Measurements from ENCODE around the gene SLC6A17.

Gene SLC6A17

GRCh38 chr1:110189181-110189580 is 38.9 kb downstream of the SLC6A17 start:
- Histone ChIP-seq H3K36me3 (ENCODE audit: insufficient read depth, low read length) (no peaks in the 10 kb centered on the region), H3K4me1 (ENCODE audit: insufficient read depth, low read length) (no peaks in the 10 kb centered on the region), H2AFZ (ENCODE audit: low read depth, low read length) (no peak overlapping the region), H3K9me3 (ENCODE audit: low read length) (no peaks in the 10 kb centered on the region), H3K27me3 (ENCODE audit: insufficient read depth, low read length) (peaks cover 38% of the 10 kb centered on the region), H3K4me3 (ENCODE audit: low read length) (no peak overlapping the region)

DNA sequence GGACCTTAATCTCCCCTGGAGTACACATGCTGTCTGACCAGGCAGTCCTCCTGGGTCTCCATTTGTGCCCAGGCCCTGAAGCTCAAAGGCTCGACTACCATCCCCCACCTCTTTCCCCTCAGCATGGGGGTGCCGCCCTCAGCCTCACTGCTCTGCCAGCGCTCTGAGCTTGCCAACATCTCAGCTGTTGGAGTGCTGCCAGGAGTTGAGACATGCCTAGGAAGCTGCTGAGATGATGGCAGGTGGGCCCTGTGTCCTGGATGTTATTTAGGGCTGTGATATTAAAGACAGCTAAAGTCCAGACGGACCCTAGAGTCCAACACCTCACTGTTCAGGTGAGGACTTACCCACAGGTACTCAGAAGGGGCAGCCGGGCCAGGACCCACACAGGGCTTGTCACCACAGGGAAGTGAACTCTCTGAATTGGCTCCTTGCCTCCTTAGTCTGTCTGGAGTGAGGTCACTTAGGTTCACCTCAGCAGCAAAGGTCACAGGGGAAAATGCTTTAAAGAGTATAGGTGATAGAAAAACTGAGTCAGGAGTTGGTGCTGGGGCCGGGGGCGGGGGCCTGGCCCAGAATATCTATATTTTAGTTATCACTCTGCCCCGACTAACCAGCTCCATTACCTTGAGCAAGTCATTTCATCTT is 40.1 kb downstream of the SLC6A17 start:
- H3K36me3 ChIP-seq (ENCODE audit: insufficient read depth, low read length) = no peaks in the 10 kb centered on the region
- H2AFZ ChIP-seq (ENCODE audit: low read depth, low read length) = no peak overlapping the region
- no peaks in the 10 kb centered on the region for H3K9me3 ChIP-seq (ENCODE audit: low read length)
- H3K4me3 ChIP-seq (ENCODE audit: low read length) = no peak overlapping the region
- H3K4me1 ChIP-seq (ENCODE audit: insufficient read depth, low read length) = no peaks in the 10 kb centered on the region
- peaks cover 33% of the 10 kb centered on the region for H3K27me3 ChIP-seq (ENCODE audit: insufficient read depth, low read length)

DNA sequence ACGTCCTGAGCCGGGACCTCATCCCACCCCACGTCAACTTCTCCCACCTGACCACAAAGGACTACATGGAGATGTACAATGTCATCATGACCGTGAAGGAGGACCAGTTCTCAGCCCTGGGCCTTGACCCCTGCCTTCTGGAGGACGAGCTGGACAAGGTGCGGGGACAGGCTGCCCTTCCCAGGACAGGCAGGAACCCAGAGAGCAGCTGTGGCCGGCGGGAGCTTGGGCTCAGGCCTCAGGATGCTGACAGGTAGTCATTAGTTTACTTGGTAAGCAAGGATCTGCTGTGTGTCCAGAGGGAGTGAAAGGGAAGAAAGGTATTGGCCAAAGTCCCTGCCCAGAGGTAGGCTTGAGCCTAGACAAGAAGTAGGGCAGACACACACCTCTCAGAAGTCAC is 42.2 kb downstream of the SLC6A17 start:
- Histone ChIP-seq H3K4me3 (ENCODE audit: low read length) (no peak overlapping the region), H3K36me3 (ENCODE audit: insufficient read depth, low read length) (no peaks in the 10 kb centered on the region), H3K4me1 (ENCODE audit: insufficient read depth, low read length) (no peaks in the 10 kb centered on the region), H2AFZ (ENCODE audit: low read depth, low read length) (no peak overlapping the region), H3K9me3 (ENCODE audit: low read length) (no peaks in the 10 kb centered on the region), H3K27me3 (ENCODE audit: insufficient read depth, low read length) (peaks cover 26% of the 10 kb centered on the region)

DNA sequence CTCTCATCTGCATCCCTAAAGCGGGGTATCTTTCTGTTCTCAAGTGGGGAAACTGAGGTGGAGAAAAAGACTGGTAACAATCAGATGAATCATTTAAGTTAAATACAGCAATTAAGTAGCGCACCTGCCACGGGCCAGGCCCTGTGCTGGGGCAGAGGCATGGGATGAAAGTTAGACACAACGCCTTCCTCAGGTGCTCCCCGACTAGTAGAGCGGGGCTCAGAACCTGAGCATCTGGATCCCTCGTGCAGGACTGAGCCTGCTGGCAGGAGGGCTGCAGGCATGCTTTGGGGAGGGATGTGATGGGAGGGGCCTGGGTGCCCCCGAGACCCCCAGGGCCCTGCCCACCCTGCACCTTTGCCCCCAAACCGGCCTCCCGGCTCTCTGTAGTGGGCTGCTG is 44.9 kb downstream of the SLC6A17 start:
- no peak overlapping the region for H2AFZ ChIP-seq (ENCODE audit: low read depth, low read length)
- no peaks in the 10 kb centered on the region for H3K36me3 ChIP-seq (ENCODE audit: insufficient read depth, low read length)
- peaks cover 12% of the 10 kb centered on the region for H3K27me3 ChIP-seq (ENCODE audit: insufficient read depth, low read length)
- H3K4me1 ChIP-seq (ENCODE audit: insufficient read depth, low read length) = no peaks in the 10 kb centered on the region
- H3K9me3 ChIP-seq (ENCODE audit: low read length) = no peaks in the 10 kb centered on the region
- H3K4me3 ChIP-seq (ENCODE audit: low read length) = no peak overlapping the region

GRCh38 chr1:110196917-110197765 is 46.8 kb downstream of the SLC6A17 start:
- H3K27me3 ChIP-seq (ENCODE audit: insufficient read depth, low read length) = peaks cover 25% of the 10 kb centered on the region
- H3K36me3 ChIP-seq (ENCODE audit: insufficient read depth, low read length) = no peaks in the 10 kb centered on the region

DNA sequence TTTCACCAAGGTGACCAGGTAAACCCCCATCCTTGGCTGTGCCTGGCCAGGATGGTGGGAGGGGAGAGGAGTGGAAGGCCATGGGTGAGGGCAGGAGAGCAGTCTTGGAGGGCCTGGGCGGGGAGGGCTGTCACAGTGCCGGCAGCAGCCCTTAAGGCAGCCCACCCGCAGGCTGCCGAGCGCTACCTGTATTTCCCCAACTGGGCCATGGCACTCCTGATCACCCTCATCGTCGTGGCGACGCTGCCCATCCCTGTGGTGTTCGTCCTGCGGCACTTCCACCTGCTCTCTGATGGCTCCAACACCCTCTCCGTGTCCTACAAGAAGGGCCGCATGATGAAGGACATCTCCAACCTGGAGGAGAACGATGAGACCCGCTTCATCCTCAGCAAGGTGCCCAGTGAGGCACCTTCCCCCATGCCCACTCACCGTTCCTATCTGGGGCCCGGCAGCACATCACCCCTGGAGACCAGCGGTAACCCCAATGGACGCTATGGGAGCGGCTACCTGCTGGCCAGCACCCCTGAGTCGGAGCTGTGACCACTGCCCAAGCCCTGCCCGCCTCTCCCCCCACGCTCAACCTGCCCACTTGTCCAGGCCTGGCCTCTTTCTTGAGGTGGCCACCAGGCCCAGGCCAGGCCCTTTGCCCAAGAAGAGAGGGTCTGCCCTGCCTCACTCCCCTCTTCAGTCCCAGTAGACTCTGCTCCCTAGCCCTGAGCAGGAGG is 47.8 kb downstream of the SLC6A17 start:
- H3K4me3 ChIP-seq (ENCODE audit: low read length) = no peak overlapping the region
- H2AFZ ChIP-seq (ENCODE audit: low read depth, low read length) = no peak overlapping the region
- H3K27me3 ChIP-seq (ENCODE audit: insufficient read depth, low read length) = peaks cover 26% of the 10 kb centered on the region

More at GRCh38 chr1:110196917-110197765, 46.8 kb downstream of the SLC6A17 start:
- H3K4me3 ChIP-seq (ENCODE audit: low read length) = no peak overlapping the region
- H3K4me1 ChIP-seq (ENCODE audit: insufficient read depth, low read length) = no peaks in the 10 kb centered on the region
- no peaks in the 10 kb centered on the region for H3K9me3 ChIP-seq (ENCODE audit: low read length)
- H2AFZ ChIP-seq (ENCODE audit: low read depth, low read length) = no peak overlapping the region

DNA sequence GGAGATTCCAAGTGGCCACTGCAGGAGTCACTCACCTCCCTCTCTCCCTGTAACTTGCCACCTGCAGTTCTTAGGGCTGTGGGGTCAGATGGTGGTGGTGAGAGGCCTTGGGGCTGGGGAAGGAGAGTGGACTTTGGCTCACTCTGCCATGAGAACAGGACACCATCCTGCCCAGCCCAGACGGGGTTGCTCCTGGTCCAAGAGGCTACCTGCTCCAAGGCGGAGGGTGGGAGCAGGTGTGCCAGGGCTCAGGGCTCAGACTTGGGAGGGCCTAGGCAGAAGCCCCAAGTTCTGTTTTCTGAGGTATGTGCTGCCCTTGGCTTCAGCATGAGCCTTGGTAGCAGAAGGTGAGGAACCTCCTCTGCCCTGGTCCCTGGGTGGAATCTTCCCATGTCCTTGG is 48.5 kb downstream of the SLC6A17 start:
- no peak overlapping the region for H2AFZ ChIP-seq (ENCODE audit: low read depth, low read length)

More for the DNA sequence above, 47.8 kb downstream of the SLC6A17 start:
- Histone ChIP-seq H3K36me3 (ENCODE audit: insufficient read depth, low read length) (no peaks in the 10 kb centered on the region), H3K9me3 (ENCODE audit: low read length) (no peaks in the 10 kb centered on the region), H3K4me1 (ENCODE audit: insufficient read depth, low read length) (no peaks in the 10 kb centered on the region)

GRCh38 chr1:110200190-110200589 is 49.9 kb downstream of the SLC6A17 start:
- Histone ChIP-seq H2AFZ (ENCODE audit: low read depth, low read length) (no peak overlapping the region), H3K4me1 (ENCODE audit: insufficient read depth, low read length) (no peaks in the 10 kb centered on the region), H3K9me3 (ENCODE audit: low read length) (no peaks in the 10 kb centered on the region), H3K4me3 (ENCODE audit: low read length) (no peak overlapping the region), H3K36me3 (ENCODE audit: insufficient read depth, low read length) (no peaks in the 10 kb centered on the region), H3K27me3 (ENCODE audit: insufficient read depth, low read length) (peaks cover 30% of the 10 kb centered on the region)

More for the DNA sequence above, 48.5 kb downstream of the SLC6A17 start:
- no peaks in the 10 kb centered on the region for H3K9me3 ChIP-seq (ENCODE audit: low read length)
- no peak overlapping the region for H3K4me3 ChIP-seq (ENCODE audit: low read length)
- H3K27me3 ChIP-seq (ENCODE audit: insufficient read depth, low read length) = peaks cover 24% of the 10 kb centered on the region
- H3K36me3 ChIP-seq (ENCODE audit: insufficient read depth, low read length) = no peaks in the 10 kb centered on the region
- H3K4me1 ChIP-seq (ENCODE audit: insufficient read depth, low read length) = no peaks in the 10 kb centered on the region

- Histone ChIP-seq H3K9me3 (ENCODE audit: low read length) (no peaks in the 10 kb centered on the region), H2AFZ (ENCODE audit: low read depth, low read length) (no peak overlapping the region), H3K4me3 (ENCODE audit: low read length) (no peak overlapping the region), H3K36me3 (ENCODE audit: insufficient read depth, low read length) (no peaks in the 10 kb centered on the region), H3K4me1 (ENCODE audit: insufficient read depth, low read length) (no peaks in the 10 kb centered on the region), H3K27me3 (ENCODE audit: insufficient read depth, low read length) (peaks cover 30% of the 10 kb centered on the region)
Measured at GRCh38 chr1:110200666-110201065, 50.4 kb downstream of the SLC6A17 start.

DNA sequence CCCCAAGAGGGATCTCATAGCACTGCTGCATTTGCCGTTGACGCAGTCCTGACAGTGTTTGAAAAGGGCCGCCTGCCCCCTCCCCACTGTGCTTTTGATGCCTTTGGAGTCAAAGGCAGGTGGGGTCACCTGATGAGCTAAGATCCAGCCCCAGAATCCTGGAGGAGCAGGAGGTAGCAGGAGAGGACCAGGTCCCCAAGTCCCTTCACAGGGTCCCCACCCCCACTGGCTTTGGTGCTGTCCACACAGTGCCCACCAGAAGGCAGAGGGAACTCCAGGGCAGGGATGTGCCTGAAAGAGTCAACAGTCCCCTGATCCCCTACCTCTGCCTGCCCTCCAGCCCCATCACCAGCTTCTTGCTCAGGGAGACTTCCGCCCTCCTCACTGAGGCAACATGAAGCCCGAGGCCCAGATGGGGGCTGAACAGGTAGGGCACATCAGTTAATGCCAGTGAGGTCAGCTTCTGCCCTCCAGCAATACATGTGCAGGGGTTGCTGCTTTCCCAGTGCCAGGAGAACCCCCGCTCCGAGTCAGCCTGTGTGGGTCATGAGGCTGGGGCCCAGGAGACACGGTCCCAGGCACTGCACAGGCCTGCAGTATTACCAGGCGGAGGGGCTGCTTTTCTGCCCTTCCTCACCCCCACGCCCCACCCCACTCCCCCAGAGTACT is 51.0 kb downstream of the SLC6A17 start:
- Histone ChIP-seq H3K36me3 (ENCODE audit: insufficient read depth, low read length) (no peaks in the 10 kb centered on the region), H3K4me3 (ENCODE audit: low read length) (no peak overlapping the region), H3K9me3 (ENCODE audit: low read length) (no peaks in the 10 kb centered on the region), H2AFZ (ENCODE audit: low read depth, low read length) (no peak overlapping the region), H3K27me3 (ENCODE audit: insufficient read depth, low read length) (peaks cover 36% of the 10 kb centered on the region), H3K4me1 (ENCODE audit: insufficient read depth, low read length) (no peaks in the 10 kb centered on the region)

DNA sequence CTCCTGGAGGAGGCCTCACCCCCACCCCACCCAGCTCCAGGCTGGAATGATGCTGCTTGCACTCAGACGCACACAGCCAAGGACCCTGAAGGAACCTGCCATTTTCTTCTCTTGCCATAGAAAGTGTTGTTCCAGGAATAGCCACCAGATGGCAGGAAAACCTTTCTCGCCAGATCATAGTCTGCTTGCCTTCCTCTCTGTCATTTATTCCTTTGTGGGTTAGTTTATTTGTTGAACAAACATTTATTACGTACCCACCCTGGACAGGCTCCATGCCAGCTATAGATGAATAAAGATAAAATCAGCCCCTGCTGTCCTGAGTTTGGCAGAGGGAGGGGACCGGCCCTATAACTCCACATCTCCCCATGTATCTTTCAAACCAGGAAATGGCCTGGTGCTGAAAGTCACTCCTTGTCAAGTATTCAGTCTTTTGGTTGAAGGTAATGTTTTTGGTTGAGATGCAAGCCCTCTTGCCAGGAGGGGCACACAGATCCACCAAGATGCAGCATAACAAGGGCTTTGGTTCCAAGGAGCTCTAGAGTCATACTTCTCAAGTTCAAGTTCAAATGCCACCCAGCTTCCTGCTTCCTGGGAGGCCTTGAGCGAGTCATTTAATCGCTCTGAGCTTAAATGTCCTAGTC is 52.8 kb downstream of the SLC6A17 start:
- peaks cover 36% of the 10 kb centered on the region for H3K27me3 ChIP-seq (ENCODE audit: insufficient read depth, low read length)
- H2AFZ ChIP-seq (ENCODE audit: low read depth, low read length) = no peak overlapping the region
- no peaks in the 10 kb centered on the region for H3K9me3 ChIP-seq (ENCODE audit: low read length)
- no peak overlapping the region for H3K4me3 ChIP-seq (ENCODE audit: low read length)
- no peaks in the 10 kb centered on the region for H3K4me1 ChIP-seq (ENCODE audit: insufficient read depth, low read length)
- no peaks in the 10 kb centered on the region for H3K36me3 ChIP-seq (ENCODE audit: insufficient read depth, low read length)

GRCh38 chr1:110205156-110205555 is 54.9 kb downstream of the SLC6A17 start:
- Histone ChIP-seq H3K4me3 (ENCODE audit: low read length) (no peak overlapping the region), H3K36me3 (ENCODE audit: insufficient read depth, low read length) (no peaks in the 10 kb centered on the region), H3K9me3 (ENCODE audit: low read length) (no peaks in the 10 kb centered on the region)

More at GRCh38 chr1:110205156-110205555, 54.9 kb downstream of the SLC6A17 start:
- no peak overlapping the region for H2AFZ ChIP-seq (ENCODE audit: low read depth, low read length)
- peaks cover 3% of the 10 kb centered on the region for H3K4me1 ChIP-seq (ENCODE audit: insufficient read depth, low read length)
- H3K27me3 ChIP-seq (ENCODE audit: insufficient read depth, low read length) = peaks cover 33% of the 10 kb centered on the region

All from neuron (in vitro differentiated cells).